Ishikawa (cell line): ENCODE data around the gene FNBP1L.

Experiments used
- CREB1 ChIP-seq: IDR thresholded peaks from 2 replicates; pipeline ENCODE4 v1.6.1; 2012; ENCODE audit warnings: low read depth
- EGR1 ChIP-seq: IDR thresholded peaks from 2 replicates; pipeline ENCODE4 v1.6.1; 2012
- EP300 ChIP-seq: IDR thresholded peaks from 2 replicates; pipeline ENCODE4 v1.6.1; 2012; ENCODE audit warnings: borderline replicate concordance
- TAF1 ChIP-seq: IDR thresholded peaks from 2 replicates; pipeline ENCODE4 v1.6.1; 2012; ENCODE audit warnings: low read depth, mild to moderate bottlenecking
- TCF12 ChIP-seq: IDR thresholded peaks from 2 replicates; pipeline ENCODE4 v1.6.1; 2012; ENCODE audit warnings: low read depth
- ZBTB7A ChIP-seq: IDR thresholded peaks from 2 replicates; pipeline ENCODE4 v1.6.1; 2012; ENCODE audit warnings: low read depth
- TF ChIP-seq, protein P1 (sequence below): IDR thresholded peaks from 2 replicates; pipeline ENCODE4 v1.6.1; 2012
- TF ChIP-seq, protein P2 (sequence below): IDR thresholded peaks from 2 replicates; pipeline ENCODE4 v1.6.1; 2012
- TF ChIP-seq, protein P3 (sequence below): IDR thresholded peaks from 2 replicates; pipeline ENCODE4 v1.6.1; 2012; ENCODE audit warnings: low read depth, mild to moderate bottlenecking

DNA sequence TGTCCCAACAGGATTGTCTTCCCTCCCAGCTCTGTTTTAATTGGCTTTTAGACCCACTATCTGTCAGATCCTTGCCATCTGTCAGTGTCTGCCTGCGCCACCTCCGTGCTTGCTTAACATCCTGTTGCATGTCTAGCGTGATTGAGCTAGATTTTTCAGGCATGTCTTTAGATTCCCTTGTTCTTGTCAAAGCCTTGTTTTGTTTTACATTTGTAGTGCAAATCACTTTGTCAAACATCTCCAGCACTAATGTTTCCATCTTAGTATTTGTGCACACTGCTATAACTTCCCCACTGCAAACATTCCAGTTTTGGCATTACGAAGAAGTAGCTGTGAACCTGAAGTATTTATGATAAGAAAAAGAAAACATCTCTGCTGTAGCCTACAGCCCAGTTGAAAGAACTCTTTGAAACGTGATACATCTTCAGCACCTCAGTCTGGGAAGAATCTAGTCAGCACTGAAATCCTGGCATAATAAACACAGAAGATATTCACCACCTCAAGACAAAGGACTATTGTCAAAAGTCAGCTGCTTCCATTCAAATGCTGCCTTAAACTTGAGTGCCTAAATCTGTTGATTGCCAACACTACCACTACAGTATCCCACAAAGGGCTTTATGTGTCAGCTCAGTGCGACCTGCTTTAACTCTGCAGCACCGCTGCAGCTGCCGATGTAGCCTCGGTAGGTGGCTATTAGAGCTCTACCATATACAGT, 105.0 kb downstream of the FNBP1L start:
- TF ChIP-seq CREB1 (no peak), EP300 (no peak), TCF12 (no peak), TAF1 (no peak), EGR1 (no peak), ZBTB7A (no peak)
- TF ChIP-seq, protein P1, sequence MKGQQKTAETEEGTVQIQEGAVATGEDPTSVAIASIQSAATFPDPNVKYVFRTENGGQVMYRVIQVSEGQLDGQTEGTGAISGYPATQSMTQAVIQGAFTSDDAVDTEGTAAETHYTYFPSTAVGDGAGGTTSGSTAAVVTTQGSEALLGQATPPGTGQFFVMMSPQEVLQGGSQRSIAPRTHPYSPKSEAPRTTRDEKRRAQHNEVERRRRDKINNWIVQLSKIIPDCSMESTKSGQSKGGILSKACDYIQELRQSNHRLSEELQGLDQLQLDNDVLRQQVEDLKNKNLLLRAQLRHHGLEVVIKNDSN: no peak
- TF ChIP-seq, protein P2, sequence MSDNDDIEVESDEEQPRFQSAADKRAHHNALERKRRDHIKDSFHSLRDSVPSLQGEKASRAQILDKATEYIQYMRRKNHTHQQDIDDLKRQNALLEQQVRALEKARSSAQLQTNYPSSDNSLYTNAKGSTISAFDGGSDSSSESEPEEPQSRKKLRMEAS: no peak
- TF ChIP-seq, protein P3, sequence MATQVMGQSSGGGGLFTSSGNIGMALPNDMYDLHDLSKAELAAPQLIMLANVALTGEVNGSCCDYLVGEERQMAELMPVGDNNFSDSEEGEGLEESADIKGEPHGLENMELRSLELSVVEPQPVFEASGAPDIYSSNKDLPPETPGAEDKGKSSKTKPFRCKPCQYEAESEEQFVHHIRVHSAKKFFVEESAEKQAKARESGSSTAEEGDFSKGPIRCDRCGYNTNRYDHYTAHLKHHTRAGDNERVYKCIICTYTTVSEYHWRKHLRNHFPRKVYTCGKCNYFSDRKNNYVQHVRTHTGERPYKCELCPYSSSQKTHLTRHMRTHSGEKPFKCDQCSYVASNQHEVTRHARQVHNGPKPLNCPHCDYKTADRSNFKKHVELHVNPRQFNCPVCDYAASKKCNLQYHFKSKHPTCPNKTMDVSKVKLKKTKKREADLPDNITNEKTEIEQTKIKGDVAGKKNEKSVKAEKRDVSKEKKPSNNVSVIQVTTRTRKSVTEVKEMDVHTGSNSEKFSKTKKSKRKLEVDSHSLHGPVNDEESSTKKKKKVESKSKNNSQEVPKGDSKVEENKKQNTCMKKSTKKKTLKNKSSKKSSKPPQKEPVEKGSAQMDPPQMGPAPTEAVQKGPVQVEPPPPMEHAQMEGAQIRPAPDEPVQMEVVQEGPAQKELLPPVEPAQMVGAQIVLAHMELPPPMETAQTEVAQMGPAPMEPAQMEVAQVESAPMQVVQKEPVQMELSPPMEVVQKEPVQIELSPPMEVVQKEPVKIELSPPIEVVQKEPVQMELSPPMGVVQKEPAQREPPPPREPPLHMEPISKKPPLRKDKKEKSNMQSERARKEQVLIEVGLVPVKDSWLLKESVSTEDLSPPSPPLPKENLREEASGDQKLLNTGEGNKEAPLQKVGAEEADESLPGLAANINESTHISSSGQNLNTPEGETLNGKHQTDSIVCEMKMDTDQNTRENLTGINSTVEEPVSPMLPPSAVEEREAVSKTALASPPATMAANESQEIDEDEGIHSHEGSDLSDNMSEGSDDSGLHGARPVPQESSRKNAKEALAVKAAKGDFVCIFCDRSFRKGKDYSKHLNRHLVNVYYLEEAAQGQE: no peak
